Hematopoietic multipotent progenitor cell treated with erythropoietin and hydrocortisone succinate and interleukin-3 and kit ligand, for 4 days (in vitro differentiated cells): ENCODE data around the gene IRF8.

Experiments
- DNase-seq: peaks from one replicate; pipeline ENCODE4 v3.0.0-alpha.2; 2015

IRF8 gene

GRCh38 chr16:85963753-85964285, 64.9 kb downstream of the IRF8 start:
- no peak for DNase-seq

DNA sequence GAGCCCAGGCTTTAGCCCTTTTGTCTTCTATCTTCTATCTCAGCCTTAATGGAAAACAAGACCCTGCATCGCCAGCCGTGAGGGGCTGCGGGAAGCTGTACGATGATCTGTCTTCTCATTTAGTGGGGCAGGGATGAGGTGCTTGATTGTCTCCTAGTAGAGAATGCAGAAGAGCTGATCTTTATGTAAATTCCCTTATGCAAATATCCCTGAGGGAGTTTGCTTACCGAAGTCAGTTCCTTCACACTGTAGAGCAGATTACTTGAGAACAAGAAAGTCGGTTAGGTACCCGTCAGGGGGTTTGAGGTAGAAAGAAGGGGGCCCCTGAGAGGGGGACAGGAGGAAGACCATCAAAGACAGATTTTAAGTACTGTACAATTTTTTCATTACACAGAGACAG, 66.2 kb downstream of the IRF8 start:
- DNase-seq = no peak

GRCh38 chr16:85967111-85967510, 68.1 kb downstream of the IRF8 start:
- no peak for DNase-seq

DNA sequence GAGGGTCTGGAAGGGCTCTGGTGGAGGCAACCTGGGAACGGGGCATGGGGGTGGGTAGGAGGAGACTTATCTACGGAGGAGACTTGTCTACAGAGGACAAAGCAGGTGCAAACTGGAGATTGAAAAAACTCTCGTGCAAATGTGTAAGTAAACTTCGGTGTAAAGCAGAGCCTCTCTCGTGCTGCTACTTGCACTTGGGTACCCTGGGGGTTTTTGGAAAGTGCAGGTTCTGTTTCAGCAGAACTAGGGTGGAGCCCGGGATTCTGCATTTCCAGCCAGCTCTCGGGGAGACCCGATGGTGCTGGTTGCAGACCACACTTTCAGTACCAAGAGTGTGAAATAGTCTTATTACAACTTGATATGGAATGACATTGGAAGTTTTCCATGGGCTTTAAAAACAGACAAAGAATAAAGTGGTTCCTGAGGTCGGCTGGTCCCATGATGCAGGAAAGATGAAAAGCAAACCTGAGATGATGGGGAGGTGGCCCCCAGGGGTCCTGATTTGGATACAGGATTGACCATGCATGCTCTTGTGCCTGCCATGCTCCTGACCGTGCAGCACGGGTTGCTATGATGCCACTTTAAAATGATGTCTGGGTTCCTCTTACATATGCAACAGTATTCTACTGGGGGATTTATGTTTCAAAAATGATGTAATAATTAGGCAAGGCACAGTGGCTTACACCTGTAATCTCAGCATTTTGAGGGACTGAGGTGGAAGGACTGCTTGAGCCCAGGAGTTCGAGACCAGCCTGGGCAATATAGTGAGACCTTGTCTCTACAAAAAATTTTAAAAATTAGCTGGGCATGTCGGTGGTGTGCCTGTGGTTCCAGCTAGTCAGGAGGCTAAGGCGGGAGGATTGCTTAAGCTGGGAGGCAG, 69.3 kb downstream of the IRF8 start:
- no peak for DNase-seq

DNA sequence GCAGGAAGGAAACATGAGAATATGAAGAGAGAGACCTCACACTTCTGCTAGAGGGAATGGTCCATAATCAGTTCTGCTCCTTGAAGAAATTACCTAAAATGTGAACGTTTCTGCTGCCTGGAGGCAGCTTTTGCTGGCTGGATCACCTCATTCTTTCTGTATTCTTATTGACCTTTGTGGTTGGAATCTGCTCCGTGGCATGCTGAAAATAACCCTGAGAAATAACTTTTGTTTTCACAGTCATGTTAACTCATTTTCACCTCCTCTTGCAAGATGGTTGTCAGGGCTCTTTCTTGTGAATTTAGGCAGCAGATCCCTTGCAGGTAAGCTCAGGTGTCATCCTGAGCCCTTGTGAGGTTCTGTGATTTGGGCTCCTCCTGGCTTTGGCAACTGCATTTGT, 70.2 kb downstream of the IRF8 start:
- no peak for DNase-seq

GRCh38 chr16:85969591-85969990, 70.6 kb downstream of the IRF8 start:
- no peak for DNase-seq

GRCh38 chr16:85970016-85970733, 71.2 kb downstream of the IRF8 start:
- no peak for DNase-seq

DNA sequence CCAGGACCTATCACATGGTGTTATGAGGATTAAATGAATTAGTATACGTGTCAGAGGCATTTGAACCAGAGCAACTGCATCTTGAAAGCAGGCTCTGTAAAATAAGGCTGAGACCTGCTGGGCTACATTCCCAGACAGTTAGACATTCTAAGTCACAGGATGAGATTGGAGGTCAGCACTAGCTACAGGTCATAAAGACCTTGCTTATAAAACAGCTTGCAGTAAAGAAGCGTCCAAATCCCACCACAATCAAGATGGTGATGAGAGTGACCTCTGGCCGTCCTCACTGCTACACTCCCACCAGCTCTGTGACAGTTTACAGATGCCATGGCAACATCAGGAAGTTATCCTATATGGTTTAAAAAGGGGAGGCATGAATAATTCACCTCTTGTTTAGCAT, 71.8 kb downstream of the IRF8 start:
- no peak for DNase-seq
